Skeletal muscle tissue (tissue), 4 donors: ENCODE data around the gene NUP58. TPM values are rescaled to one million over a fixed set of nuclear protein-coding genes. Genes with fewer than 3 reads are reported as not detected.

Experiments
- H3K27ac ChIP-seq: one replicate; pipeline ENCODE4 v1.7.0; 2013; ENCODE audit warnings: mild to moderate bottlenecking, low read depth, low read length, inconsistent platforms
- H3K27me3 ChIP-seq, 3 donors: one replicate each; pipeline ENCODE4 v1.7.0; 2013; ENCODE audit warnings: low read length in 3 of 3; ENCODE audit not compliant: control insufficient read depth in 3 of 3, insufficient read depth in 3 of 3
- H3K36me3 ChIP-seq, 3 donors: one replicate each; pipeline ENCODE4 v1.7.0; 2013; ENCODE audit warnings: low read length in 3 of 3; ENCODE audit not compliant: control insufficient read depth in 3 of 3, insufficient read depth in 3 of 3
- H3K4me1 ChIP-seq, 3 donors: one replicate each; pipeline ENCODE4 v1.7.0; 2013; ENCODE audit warnings: low read length in 3 of 3, mild to moderate bottlenecking in 3 of 3; ENCODE audit not compliant: control insufficient read depth in 3 of 3, insufficient read depth in 3 of 3
- H3K4me3 ChIP-seq, 3 donors: one replicate each; pipeline ENCODE4 v1.7.0; 2013; ENCODE audit warnings: low read length in 3 of 3
- H3K9ac ChIP-seq, 3 donors: one replicate each; pipeline ENCODE4 v1.7.0; 2013; ENCODE audit warnings: low read length in 3 of 3, mild to moderate bottlenecking in 3 of 3, moderate library complexity in 2 of 3, low read depth in 1 of 3
- H3K9me3 ChIP-seq, 3 donors: one replicate each; pipeline ENCODE4 v1.7.0; 2013; ENCODE audit warnings: low read length in 3 of 3; ENCODE audit not compliant: control insufficient read depth in 3 of 3
- total RNA-seq: library from RNA; depleted of rRNA; stranded (reverse); fragments of >200 nt; gene quantifications from one replicate; pipeline ENCODE4 v1.2.3, GENCODE V29; 2014
- donor health status: Osteomylitis.

Gene NUP58
- 45.4 TPM for total RNA-seq

- H3K4me3 ChIP-seq, result peak within 1 kb of the TSS; percentile 80 to 98 (median 91)
- H3K9me3 ChIP-seq, result no peaks in the 10 kb centered on the region
- peak within 1 kb of the TSS; percentile 88 for H3K27ac ChIP-seq
- H3K4me1 ChIP-seq, result peaks cover 5 to 17% (median 8%) of the 10 kb centered on the region in 3 donors
- peaks cover 0 to 6% (median 0%) of the 10 kb centered on the region in 3 donors for H3K36me3 ChIP-seq
- H3K9ac ChIP-seq, result peak within 1 kb of the TSS; percentile 87 to 95 (median 91)
- peaks cover 0 to 8% (median 5%) of the 10 kb centered on the region in 3 donors for H3K27me3 ChIP-seq
These were observed at the start of gene NUP58 for GRCh38 chr13:25301347-25302113. TSS of gene NUP58 (plus strand) at chr13:25301625. CDS start at chr13:25301774, 149 bp downstream.

- H3K36me3 ChIP-seq, result peaks cover 7 to 34% (median 26%) of the 10 kb centered on the region in 3 donors
- H3K4me3 ChIP-seq, result no peak overlapping the region
- H3K9ac ChIP-seq, result no peak overlapping the region
- no peaks in the 10 kb centered on the region for H3K9me3 ChIP-seq
- no peaks in the 10 kb centered on the region for H3K27me3 ChIP-seq
- H3K4me1 ChIP-seq, result no peaks in the 10 kb centered on the region
- H3K27ac ChIP-seq, result no peak overlapping the region
These were observed 49.2 kb upstream of the NUP58 start for GRCh38 chr13:25252225-25252624.

- Histone ChIP-seq H3K36me3 (peaks cover 9 to 34% (median 31%) of the 10 kb centered on the region in 3 donors), H3K27ac (no peak overlapping the region), H3K9ac (no peak overlapping the region), H3K9me3 (no peaks in the 10 kb centered on the region), H3K27me3 (no peaks in the 10 kb centered on the region), H3K4me3 (no peak overlapping the region), H3K4me1 (no peaks in the 10 kb centered on the region)
These were observed 48.7 kb upstream of the NUP58 start for GRCh38 chr13:25252752-25253151.

GRCh38 chr13:25253702-25254101 lies 47.7 kb upstream of the NUP58 start:
- Histone ChIP-seq H3K4me1 (no peaks in the 10 kb centered on the region), H3K27ac (no peak overlapping the region), H3K9me3 (no peaks in the 10 kb centered on the region), H3K27me3 (no peaks in the 10 kb centered on the region), H3K36me3 (peaks cover 9 to 33% (median 31%) of the 10 kb centered on the region in 3 donors), H3K4me3 (no peak overlapping the region), H3K9ac (no peak overlapping the region)

- no peaks in the 10 kb centered on the region for H3K27me3 ChIP-seq
- no peaks in the 10 kb centered on the region for H3K4me1 ChIP-seq
- H3K36me3 ChIP-seq, result peaks cover 6 to 45% (median 27%) of the 10 kb centered on the region in 3 donors
- no peak overlapping the region for H3K27ac ChIP-seq
- no peak overlapping the region for H3K4me3 ChIP-seq
- no peak overlapping the region for H3K9ac ChIP-seq
- no peaks in the 10 kb centered on the region for H3K9me3 ChIP-seq
These were observed 39.2 kb upstream of the NUP58 start for GRCh38 chr13:25262261-25262660.

- Histone ChIP-seq H3K4me1 (no peaks in the 10 kb centered on the region), H3K27ac (no peak overlapping the region), H3K9me3 (no peaks in the 10 kb centered on the region), H3K27me3 (no peaks in the 10 kb centered on the region), H3K36me3 (peaks cover 5 to 32% (median 29%) of the 10 kb centered on the region in 3 donors), H3K4me3 (no peak overlapping the region), H3K9ac (no peak overlapping the region)
These were observed 34.7 kb upstream of the NUP58 start for GRCh38 chr13:25266706-25267105.

- H3K4me1 ChIP-seq, result no peaks in the 10 kb centered on the region
- H3K27me3 ChIP-seq, result no peaks in the 10 kb centered on the region
- peaks cover 5 to 31% (median 31%) of the 10 kb centered on the region in 3 donors for H3K36me3 ChIP-seq
- no peak overlapping the region for H3K27ac ChIP-seq
- no peak overlapping the region for H3K4me3 ChIP-seq
- no peak overlapping the region for H3K9ac ChIP-seq
- no peaks in the 10 kb centered on the region for H3K9me3 ChIP-seq
These were observed 33.7 kb upstream of the NUP58 start for GRCh38 chr13:25267715-25268114.

- Histone ChIP-seq H3K4me3 (no peak overlapping the region), H3K4me1 (no peaks in the 10 kb centered on the region), H3K9ac (no peak overlapping the region), H3K9me3 (no peaks in the 10 kb centered on the region), H3K36me3 (peaks cover 5 to 31% (median 26%) of the 10 kb centered on the region in 3 donors), H3K27me3 (no peaks in the 10 kb centered on the region), H3K27ac (no peak overlapping the region)
These were observed 32.9 kb upstream of the NUP58 start for GRCh38 chr13:25268561-25268960.

GRCh38 chr13:25276748-25277147 lies 24.7 kb upstream of the NUP58 start:
- Histone ChIP-seq H3K27ac (no peak overlapping the region), H3K36me3 (peaks cover 3 to 7% (median 5%) of the 10 kb centered on the region in 3 donors), H3K4me1 (no peaks in the 10 kb centered on the region), H3K9me3 (no peaks in the 10 kb centered on the region), H3K4me3 (no peak overlapping the region), H3K9ac (no peak overlapping the region), H3K27me3 (no peaks in the 10 kb centered on the region)

GRCh38 chr13:25280396-25280795 lies 21.0 kb upstream of the NUP58 start:
- H3K9ac ChIP-seq, result no peak overlapping the region
- H3K4me1 ChIP-seq, result no peaks in the 10 kb centered on the region
- no peaks in the 10 kb centered on the region for H3K27me3 ChIP-seq
- H3K9me3 ChIP-seq, result no peaks in the 10 kb centered on the region
- no peaks in the 10 kb centered on the region for H3K36me3 ChIP-seq
- H3K4me3 ChIP-seq, result no peak overlapping the region
- no peak overlapping the region for H3K27ac ChIP-seq
